ENCODE results near the gene MBTD1.

Gene MBTD1

DNA sequence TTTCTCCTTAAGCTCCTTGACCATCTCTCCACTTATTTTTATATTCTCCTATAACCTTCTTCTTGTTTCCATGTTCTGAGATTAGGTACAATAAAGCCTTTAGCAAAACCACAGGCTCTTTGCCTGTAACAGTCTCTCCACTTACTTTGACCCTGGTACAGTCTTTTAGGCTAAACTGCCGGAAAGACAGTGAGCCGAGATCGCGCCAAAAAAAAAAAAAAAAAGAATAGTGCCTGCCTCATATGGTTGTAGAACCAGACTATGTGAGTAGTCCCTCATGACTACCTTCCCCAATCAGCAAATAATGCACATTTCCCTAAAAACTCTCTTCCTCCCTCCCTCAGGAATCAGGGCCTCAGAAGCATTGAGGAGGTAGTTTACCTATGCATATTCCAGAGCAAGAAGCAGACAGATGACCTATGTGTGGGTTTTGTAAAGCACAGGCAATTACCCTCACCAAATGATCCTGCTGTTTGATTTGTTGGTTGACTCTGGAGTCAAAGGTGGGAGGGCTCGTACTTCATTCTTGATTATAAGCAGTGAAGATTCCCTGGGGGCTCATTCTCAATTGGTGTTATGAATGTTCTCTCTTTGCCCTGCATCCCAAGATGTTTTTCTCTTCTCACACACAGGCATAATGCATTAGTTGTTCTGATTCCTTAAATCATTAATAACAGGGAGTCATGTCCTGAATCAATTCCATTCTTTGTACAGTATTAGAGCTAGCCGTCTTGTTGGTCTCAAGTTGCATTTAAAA, 115.4 kb downstream of the MBTD1 start:
- no peak for DNase-seq (ENCODE audit: low spot score)

DNA sequence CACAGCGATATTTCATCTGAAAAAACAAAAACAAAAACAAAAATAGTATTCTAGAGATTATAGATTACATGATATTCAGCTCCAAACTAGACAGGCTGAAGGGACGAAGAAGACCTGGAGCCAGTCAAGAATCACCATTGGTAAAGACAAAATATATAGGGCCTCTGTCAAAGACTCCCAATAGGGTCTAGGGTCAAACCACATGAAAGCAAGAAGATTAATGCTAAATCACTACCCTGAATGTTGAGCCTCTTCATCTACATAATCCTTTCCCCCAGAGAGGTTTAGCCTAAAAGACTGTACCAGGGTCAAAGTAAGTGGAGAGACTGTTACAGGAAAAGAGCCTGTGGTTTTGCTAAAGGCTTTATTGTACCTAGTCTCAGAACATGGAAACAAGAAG, 117.3 kb downstream of the MBTD1 start:
- DNase-seq (ENCODE audit: low spot score) = no peak

DNA sequence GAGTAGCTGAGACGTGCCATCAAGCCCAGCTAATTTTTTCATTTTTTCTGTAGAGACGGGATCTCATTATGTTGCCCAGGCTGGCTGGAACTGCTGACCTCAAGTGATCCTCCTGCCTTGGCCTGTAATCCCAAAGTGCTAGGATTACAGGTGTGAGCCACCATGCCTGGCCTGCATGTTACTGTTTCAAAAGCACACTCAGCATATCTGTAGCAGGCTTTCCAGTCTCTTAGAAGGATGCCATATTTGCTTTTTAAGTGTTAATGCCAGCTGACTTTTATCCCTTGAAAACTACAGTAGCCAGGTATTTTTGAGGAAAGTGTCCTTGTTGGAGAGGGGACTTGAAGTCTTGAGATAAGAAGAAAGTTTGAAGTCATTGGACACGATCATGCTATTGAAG, 123.9 kb downstream of the MBTD1 start:
- no peak for DNase-seq (ENCODE audit: low spot score)

DNA sequence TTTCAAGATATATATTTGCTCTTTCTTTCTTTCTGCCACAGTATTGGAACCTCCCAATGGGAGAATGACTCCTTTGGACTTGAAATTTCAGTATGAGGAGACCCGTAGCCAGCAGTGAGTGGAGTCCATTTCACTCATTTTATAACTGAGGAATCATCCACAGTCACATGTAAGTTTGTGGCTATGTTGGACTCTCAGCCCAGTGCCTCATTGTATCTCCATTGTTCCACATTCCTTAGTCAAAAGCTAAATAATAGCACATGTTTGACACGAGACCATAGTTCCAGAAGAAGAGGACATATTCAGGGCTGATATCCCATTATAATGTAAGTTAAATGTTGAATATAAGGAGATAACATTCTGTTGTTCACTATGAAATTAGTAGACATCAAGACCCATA, 126.5 kb downstream of the MBTD1 start:
- no peak for DNase-seq (ENCODE audit: low spot score)

DNA sequence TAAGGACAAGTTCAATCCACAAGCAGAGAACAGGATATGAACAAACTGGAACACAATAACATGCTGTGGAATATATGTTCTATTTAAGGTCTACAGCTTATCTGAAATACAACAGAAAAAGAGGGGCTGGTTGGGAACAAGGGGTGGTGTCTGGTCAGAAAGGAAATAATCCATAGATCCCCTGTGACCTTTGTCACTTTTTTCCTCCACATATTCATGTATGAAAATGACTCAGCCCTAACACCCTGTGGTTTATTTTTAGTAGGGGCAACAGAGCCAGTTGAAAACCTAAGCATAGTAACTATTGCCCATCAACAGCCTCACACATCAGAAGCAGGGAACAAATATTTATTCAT, 126.9 kb downstream of the MBTD1 start:
- DNase-seq (ENCODE audit: low spot score) = no peak

DNA sequence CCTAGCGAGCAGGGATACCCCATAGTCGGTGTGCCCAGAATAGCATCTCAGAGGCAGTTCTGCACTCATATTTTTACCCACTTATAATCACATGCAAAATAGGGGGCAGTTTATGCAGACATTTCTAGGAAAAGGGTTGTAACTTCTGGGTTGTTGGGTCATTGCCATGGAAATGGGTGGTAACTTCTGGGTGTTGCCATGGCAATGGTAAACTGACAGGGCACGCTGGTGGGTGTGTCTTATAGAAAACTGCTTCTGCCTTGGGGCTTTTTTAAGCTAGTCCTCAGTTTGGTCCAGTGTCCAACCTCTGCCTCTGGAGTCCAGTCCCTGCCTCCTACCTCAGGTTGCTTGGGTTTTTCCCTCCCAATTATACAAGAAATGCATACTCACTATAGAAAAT, 131.8 kb downstream of the MBTD1 start:
- no peak for DNase-seq (ENCODE audit: low spot score)
